GM18505 (cell line): ENCODE measurements around the gene ARHGAP23.
"Not testable (repeated sequence)": the region's sequence is repeated elsewhere in the genome, so short reads cannot be mapped to it uniquely, and the experiment has no call there.

Source experiments
- ATAC-seq: cut with Tn5 transposase; IDR thresholded peaks from one replicate; pipeline ENCODE4 v1.9.1; 2021; ENCODE audit not compliant: unreplicated experiment
- POLR2A ChIP-seq: IDR thresholded peaks from 4 replicates; pipeline ENCODE4 v1.6.1; 2011; ENCODE audit warnings: borderline replicate concordance; ENCODE audit not compliant: insufficient read depth, insufficient read length; ENCODE audit errors: extremely low read depth

Gene ARHGAP23

DNA sequence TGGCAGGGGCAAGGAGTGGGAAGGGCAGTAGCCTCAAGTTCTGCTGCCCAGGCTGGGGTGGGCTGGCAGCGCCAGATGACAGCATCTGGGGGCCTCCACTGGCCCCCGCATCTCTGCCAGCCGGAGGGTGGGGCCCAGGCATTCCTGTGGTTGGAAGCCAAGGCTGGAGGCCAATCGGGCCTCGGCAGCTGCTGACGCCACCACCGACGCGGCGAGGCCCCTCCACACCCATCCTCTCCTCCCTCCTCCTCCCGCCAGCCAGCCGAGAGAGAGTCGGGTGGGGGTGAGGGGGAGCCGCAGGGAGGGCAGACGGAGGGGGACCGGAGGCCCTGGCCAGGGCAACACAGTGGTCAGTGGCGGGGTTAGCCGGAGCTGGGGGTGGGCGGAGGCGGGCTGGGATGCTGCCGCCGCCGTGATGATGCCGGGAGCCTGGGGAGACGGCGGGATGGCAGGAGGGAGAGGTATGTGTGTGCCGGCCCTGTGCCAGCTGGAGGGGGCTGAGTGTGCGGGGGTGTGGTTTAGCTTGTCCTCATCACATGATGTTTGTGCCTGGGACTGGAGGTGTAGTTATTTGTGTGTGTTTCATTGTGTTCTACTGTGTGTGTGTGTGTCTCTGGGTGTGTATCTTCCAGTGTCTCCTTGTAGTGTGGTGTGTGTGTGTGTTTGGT lies 36.6 kb downstream of the ARHGAP23 start:
- TF ChIP-seq POLR2A: no peak
- no peak for ATAC-seq

GRCh38 chr17:38465391-38466345 lies 37.4 kb downstream of the ARHGAP23 start:
- no peak for ATAC-seq
- no peak for TF ChIP-seq POLR2A

GRCh38 chr17:38466346-38467315 lies 38.4 kb downstream of the ARHGAP23 start:
- no peak for ATAC-seq
- TF ChIP-seq POLR2A: no peak

DNA sequence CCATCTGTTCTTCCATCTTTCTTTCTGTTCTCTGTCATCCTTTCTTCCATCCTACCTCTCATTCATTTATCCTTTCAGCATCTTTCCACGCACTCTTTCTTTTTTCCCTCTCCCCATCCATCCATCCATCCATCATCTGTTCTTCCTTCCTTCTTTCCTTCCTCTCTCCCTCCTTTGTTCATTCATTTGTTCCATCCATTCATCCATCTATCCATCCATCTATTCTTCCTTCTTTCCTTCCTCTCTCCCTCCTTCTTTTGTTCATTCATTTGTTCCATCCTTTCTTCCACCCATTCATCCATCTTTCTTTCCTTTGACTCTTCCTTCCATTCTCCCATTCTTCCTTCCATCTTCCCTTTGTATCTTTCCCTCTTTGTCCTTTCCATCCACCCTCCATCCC lies 39.2 kb downstream of the ARHGAP23 start:
- TF ChIP-seq POLR2A: no peak
- no peak for ATAC-seq

DNA sequence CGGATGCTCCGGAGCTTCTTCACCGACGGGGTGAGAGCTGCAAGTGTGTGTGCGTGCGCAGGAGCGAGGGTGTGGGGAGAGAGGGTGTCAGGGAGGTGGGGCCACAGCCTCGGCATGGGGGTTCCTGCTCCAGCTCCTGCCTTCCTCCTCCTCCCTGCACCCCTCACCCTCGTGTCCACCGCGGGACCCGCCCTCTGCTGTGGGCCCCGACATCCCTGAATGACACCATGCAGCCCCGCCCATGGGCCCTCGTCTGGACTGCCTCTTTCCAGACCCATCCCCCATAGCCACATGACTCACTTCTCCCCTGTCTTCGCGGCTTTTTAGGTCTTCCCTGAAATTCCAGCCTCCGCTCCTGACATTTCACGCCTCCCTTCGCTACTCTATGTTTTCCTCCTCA lies 41.6 kb downstream of the ARHGAP23 start:
- TF ChIP-seq POLR2A: no peak
- no peak for ATAC-seq

GRCh38 chr17:38471253-38471652 lies 43.0 kb downstream of the ARHGAP23 start:
- not testable (repeated sequence) for ATAC-seq

- ATAC-seq: not testable (repeated sequence)
Observed at GRCh38 chr17:38474666-38475065, 46.4 kb downstream of the ARHGAP23 start.

GRCh38 chr17:38476549-38476948 lies 48.3 kb downstream of the ARHGAP23 start:
- ATAC-seq: no peak
- TF ChIP-seq POLR2A: no peak

DNA sequence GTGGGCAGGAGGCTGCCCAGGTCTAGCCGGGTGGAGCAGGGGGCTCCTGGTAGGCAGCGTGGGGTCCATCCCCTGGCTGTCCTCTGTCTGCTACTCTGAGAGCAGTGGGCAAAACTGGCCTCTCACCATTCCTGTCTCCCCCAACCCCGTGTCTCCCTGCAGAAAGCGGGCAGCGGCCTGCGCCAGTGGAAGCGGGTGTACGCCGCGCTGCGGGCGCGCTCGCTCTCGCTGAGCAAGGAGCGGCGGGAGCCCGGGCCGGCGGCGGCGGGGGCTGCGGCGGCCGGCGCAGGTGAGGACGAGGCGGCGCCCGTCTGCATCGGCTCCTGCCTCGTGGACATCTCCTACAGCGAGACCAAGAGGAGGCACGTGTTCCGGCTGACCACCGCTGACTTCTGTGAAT lies 49.2 kb downstream of the ARHGAP23 start:
- not testable (repeated sequence) for ATAC-seq

- not testable (repeated sequence) for ATAC-seq
Observed at GRCh38 chr17:38477951-38478350, 49.7 kb downstream of the ARHGAP23 start.

GRCh38 chr17:38478667-38479066 lies 50.4 kb downstream of the ARHGAP23 start:
- not testable (repeated sequence) for ATAC-seq

- ATAC-seq: not testable (repeated sequence)
Observed at GRCh38 chr17:38482039-38482699, 53.9 kb downstream of the ARHGAP23 start.

DNA sequence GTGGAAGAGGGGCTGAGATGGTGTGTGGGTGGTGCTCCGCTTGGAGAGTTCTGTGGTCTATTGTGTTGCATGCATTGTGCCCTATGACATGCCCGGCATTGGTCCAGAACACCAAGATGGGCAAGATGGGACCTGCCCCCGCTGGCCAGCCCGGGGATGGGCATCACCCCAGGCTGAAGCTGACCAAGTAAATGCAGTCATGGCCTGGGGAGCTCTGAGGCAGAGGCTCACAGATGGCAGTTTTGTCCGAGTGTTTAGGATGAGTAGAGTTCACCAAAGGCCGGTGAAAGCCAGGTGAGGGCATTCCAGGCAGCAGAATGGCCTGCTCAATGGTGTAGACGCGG lies 54.4 kb downstream of the ARHGAP23 start:
- ATAC-seq: not testable (repeated sequence)

DNA sequence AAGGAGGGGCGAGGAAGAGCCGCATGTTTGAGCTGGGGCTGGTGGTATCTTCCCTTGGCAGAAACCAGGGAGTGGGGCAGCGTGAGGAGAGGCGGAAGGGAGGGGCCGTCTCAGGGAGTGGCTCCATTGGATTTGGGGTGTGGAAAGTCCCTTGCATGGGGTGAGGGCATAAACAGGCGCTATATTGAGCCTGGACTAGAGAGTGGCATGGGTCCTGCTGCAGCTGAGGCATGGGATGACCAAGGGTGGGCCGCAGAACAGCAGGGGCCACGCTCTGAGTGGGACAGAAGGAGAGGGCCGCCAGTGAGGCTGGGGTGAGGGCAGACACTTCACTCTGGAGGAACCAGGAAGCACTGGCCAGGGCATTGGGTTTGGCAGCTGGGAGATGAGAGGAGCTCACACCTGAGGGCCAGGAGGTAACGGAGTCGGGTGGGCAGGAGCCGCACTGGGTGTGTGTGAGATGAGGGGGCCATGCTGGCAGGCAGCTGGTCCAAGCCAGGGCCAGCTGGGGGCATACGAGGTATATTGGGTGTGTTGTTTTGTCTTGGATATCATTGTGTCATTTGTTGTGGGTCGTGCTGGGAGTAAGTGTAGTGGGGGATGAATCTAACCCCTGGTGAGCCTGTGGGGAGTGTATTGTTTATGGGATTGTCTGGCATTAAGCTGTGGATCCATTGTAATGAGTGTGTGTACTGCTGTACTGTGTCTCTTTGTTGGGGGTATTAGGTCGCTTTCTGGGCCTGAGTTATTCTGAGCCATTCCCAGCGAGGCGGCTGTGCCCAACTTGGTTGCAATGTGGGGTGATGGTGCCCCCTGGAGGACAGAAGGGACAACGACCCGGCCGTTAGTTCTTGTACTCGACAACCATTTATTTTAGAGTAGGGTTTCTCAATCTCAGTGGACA lies 56.2 kb downstream of the ARHGAP23 start:
- ATAC-seq: not testable (repeated sequence)
